KBM-7 (cell line): ENCODE data around the gene TRIM74.
"Not testable (repeated sequence)": the region's sequence is repeated elsewhere in the genome, so short reads cannot be mapped to it uniquely, and the experiment has no call there.

Source experiments
- DNase-seq: peaks from one replicate; pipeline ENCODE4 v3.0.0-alpha.2; 2015
- in situ Hi-C: fragments of 300-500 bp; cut with MboI; formaldehyde crosslinking; loops from 2 replicates; pipeline ENCODE4 v1.14.3; 2020; ENCODE audit warnings: low sequenced_read_pairs, low pct_unique_long_range_greater_than_20kb, mixed read lengths

Gene TRIM74

GRCh38 chr7:72960626-72961345 lies 8.5 kb downstream of the TRIM74 start:
- DNase-seq, in situ Hi-C loops: not testable (repeated sequence)

GRCh38 chr7:72960029-72960428 lies 9.2 kb downstream of the TRIM74 start:
- DNase-seq, in situ Hi-C loops: not testable (repeated sequence)

GRCh38 chr7:72954563-72955198 lies 14.6 kb downstream of the TRIM74 start:
- DNase-seq, in situ Hi-C loops: not testable (repeated sequence)

GRCh38 chr7:72953901-72954562 lies 15.2 kb downstream of the TRIM74 start:
- in situ Hi-C loops, DNase-seq: not testable (repeated sequence)

DNA sequence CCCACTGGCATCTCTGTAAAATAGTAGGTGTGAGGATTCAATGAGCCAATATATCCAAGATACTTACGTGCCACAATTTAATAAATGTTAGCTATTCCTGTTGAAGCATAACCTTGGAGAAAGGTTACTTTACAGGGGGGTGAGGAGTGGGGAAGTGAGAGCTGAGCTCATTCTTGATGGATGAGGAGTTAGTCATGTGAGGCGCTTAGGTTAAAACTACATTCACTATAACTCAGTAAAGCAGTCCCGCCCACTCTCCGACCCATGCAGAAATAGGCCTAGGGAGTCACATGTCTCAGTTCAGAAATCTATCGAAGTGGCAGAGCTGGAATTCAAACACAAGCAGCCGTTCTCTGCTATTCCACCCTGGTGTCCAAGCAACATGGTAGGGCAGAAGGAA lies 18.8 kb downstream of the TRIM74 start:
- DNase-seq, in situ Hi-C loops: not testable (repeated sequence)

DNA sequence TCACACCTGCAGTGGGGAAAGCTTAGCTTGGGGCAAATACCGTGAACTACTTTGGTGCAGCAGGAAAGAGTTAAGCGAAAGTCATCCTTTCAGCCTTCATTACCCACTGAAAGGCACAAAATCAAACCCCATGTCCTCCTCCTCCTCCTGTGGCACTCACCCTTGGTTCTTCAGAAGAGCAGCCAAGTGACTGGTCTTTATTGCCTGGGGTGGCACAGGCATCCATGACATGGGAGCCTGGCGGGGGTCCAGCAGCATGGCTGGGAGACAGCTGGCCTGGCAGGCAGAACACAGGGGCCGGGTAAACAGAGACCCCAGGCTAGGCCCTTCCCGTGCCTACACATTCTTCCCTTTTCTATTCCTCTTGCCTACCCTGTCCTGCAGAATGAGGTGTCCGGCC lies 19.6 kb downstream of the TRIM74 start:
- DNase-seq, result not testable (repeated sequence)

DNA sequence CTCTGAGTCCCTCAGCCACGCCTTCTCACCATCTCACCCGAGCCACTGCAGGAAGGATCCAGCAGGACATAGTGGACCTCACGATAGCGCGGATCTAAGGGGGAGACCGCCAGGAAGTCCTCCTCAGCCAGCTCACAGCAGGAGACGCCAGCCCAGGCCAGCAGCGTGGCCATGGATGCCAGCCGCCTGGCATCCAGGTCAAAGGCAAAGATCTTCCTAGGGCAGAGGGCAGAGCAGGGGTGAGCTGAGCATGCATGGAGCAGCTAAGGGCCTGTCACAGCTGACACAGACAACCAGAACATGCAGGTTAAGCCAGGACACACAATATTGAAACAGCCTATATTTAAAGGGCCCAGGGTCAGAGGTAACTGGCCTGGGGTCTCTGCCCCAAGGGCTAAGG lies 20.0 kb downstream of the TRIM74 start:
- DNase-seq, in situ Hi-C loops: not testable (repeated sequence)

More for the DNA sequence above, 19.6 kb downstream of the TRIM74 start:
- in situ Hi-C loops, result not testable (repeated sequence)

GRCh38 chr7:72948714-72949113 lies 20.6 kb downstream of the TRIM74 start:
- in situ Hi-C loops, result not testable (repeated sequence)

GRCh38 chr7:72946130-72946745 lies 23.0 kb downstream of the TRIM74 start:
- in situ Hi-C loops, result not testable (repeated sequence)
- peak; percentile 20 for DNase-seq

More at GRCh38 chr7:72948714-72949113, 20.6 kb downstream of the TRIM74 start:
- not testable (repeated sequence) for DNase-seq

- DNase-seq, in situ Hi-C loops: not testable (repeated sequence)
Measured at GRCh38 chr7:72945597-72945996, 23.7 kb downstream of the TRIM74 start.

GRCh38 chr7:72944937-72945336 lies 24.3 kb downstream of the TRIM74 start:
- DNase-seq, in situ Hi-C loops: not testable (repeated sequence)

GRCh38 chr7:72942956-72943355 lies 26.3 kb downstream of the TRIM74 start:
- DNase-seq, in situ Hi-C loops: not testable (repeated sequence)

DNA sequence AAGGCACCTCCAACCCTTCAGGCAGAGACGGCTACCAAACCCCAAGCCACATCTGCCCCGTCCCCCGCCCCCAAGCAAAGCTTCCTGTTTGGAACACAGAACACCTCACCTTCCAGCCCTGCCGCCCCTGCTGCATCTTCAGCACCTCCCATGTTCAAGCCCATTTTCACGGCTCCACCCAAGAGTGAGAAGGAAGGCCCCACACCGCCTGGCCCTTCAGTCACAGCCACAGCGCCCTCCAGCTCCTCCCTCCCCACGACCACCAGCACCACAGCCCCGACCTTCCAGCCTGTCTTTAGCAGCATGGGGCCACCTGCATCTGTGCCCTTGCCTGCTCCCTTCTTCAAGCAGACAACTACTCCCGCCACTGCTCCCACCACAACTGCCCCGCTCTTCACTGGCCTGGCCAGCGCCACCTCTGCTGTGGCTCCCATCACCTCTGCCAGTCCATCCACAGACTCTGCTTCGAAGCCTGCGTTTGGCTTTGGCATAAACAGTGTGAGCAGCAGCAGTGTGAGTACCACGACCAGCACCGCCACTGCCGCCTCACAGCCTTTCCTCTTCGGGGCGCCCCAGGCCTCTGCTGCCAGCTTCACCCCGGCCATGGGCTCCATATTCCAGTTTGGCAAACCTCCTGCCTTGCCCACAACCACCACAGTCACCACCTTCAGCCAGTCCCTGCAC lies 27.1 kb downstream of the TRIM74 start:
- in situ Hi-C loops, DNase-seq: not testable (repeated sequence)

- in situ Hi-C loops, DNase-seq: not testable (repeated sequence)
Measured at GRCh38 chr7:72928216-72928615, 41.0 kb downstream of the TRIM74 start.

DNA sequence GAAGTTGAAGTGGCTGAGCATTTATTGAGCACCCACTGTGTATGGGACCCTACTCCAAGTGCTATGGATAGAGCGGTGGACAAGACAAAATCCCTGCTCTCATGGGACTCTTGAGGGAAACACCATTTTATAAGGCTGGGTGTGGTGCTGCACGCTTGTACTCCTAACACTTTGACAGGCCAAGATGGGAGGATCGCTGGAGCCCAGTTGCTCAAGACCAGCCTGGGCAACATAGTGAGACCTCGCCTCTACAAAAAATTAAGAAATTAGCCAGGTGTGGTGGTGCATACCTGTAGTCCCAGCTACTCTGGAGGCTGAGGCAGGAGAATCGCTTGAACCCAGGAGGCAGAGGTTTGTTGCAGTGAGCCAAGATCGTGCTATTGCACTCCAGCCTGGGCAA lies 41.5 kb downstream of the TRIM74 start:
- DNase-seq, in situ Hi-C loops: not testable (repeated sequence)

DNA sequence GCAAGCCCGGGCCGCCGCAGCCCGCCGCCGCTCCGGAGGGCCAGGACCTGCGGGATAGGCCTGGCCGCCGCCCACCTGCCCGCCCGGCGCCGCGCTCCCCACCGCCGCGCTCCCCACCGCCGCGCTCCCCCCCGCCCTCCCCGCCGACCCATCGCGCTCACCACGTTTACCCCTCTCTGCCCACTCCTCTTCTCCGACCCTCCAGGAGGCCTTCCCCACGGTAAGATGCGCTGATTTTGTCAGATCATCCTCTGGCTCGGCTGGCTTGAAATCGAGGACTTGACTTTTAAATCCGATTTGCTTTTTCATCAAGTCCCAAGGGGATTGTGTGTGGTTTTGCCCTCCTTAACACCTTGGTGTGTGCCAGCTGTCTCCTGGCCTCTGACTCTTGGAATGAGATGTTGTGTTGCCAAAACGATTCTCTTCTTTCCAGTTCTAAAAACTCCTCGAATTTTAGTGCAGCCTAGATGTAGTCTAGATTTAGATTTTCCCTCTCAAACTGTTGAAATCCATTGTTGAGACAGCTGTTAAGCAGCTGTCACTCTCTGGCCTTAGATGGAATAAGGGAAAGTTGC lies 43.6 kb downstream of the TRIM74 start:
- in situ Hi-C loops, result no loop called here
- DNase-seq, result peak; percentile 10

GRCh38 chr7:72924733-72925545 lies 44.3 kb downstream of the TRIM74 start, which contains the start of gene POM121:
TSS of gene POM121 (plus strand) at chr7:72925095. CDS start at chr7:72925122, 27 bp downstream.
- DNase-seq, result peak; percentile 91
- in situ Hi-C loops, result no loop called here

DNA sequence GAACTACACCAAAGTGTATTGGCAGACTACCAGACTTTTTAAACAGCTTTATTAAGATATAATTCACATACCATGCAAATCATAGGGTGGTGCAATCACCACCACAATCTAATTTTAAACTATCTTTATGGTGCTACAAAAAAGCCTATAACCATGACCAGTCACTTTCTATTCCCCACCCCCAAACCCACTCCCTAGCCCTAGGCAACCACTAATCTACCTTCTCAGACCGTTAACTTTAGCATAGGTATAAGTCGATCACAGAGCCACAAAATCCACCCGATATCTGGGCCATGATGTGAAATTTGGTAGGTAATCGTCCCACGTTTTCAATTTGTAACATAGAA lies 44.9 kb downstream of the TRIM74 start:
- in situ Hi-C loops, result no loop called here
- DNase-seq, result no peak
